Activated T-cell treated with anti-CD3 and anti-CD28 coated beads for 1 hour (primary cell): Measurements from ENCODE around the gene ADIPOR1.
"Not testable (repeated sequence)": the region's sequence is repeated elsewhere in the genome, so short reads cannot be mapped to it uniquely, and the experiment has no call there.

Experiments
- DNase-seq: peaks from one replicate; pipeline ENCODE4 v3.0.0-alpha.2; 2020; ENCODE audit warnings: low read depth

The ADIPOR1 gene

GRCh38 chr1:202957733-202958543, at the start of gene ADIPOR1:
Gene ADIPOR1, minus strand, starts transcription at chr1:202958312. Its CDS starts 7,242 bp downstream, at chr1:202951070.
- peak; percentile 89 for DNase-seq

GRCh38 chr1:203006948-203007871, 49.1 kb upstream of the ADIPOR1 start, which contains the start of gene TMEM183A:
Gene TMEM183A, plus strand, starts transcription at chr1:203007374. Its CDS starts 92 bp downstream, at chr1:203007466.
- peak; percentile 88 for DNase-seq

- not testable (repeated sequence) for DNase-seq
These were observed 47.5 kb upstream of the ADIPOR1 start for GRCh38 chr1:203005395-203006142.

GRCh38 chr1:203002951-203003350, 44.8 kb upstream of the ADIPOR1 start:
- no peak for DNase-seq

GRCh38 chr1:203001986-203002385, 43.9 kb upstream of the ADIPOR1 start:
- DNase-seq: no peak

- DNase-seq: no peak
These were observed 42.3 kb upstream of the ADIPOR1 start for GRCh38 chr1:203000217-203000944.

GRCh38 chr1:202998836-202999750, 41.0 kb upstream of the ADIPOR1 start:
- DNase-seq: peak; percentile 58

- DNase-seq: no peak
These were observed 36.6 kb upstream of the ADIPOR1 start for GRCh38 chr1:202994756-202995155.

- no peak for DNase-seq
These were observed 33.0 kb upstream of the ADIPOR1 start for GRCh38 chr1:202991112-202991511.

- DNase-seq: no peak
These were observed 31.8 kb upstream of the ADIPOR1 start for GRCh38 chr1:202989879-202990278.

GRCh38 chr1:202987922-202988583, 29.9 kb upstream of the ADIPOR1 start:
- no peak for DNase-seq

GRCh38 chr1:202987255-202987654, 29.1 kb upstream of the ADIPOR1 start:
- DNase-seq: no peak

GRCh38 chr1:202986120-202986519, 28.0 kb upstream of the ADIPOR1 start:
- DNase-seq: not testable (repeated sequence)

- no peak for DNase-seq
These were observed 24.8 kb upstream of the ADIPOR1 start for GRCh38 chr1:202982715-202983430.

- no peak for DNase-seq
These were observed 23.8 kb upstream of the ADIPOR1 start for GRCh38 chr1:202981939-202982338.

- DNase-seq: no peak
These were observed 21.3 kb upstream of the ADIPOR1 start for GRCh38 chr1:202979459-202979858.

GRCh38 chr1:202976633-202977032, 18.5 kb upstream of the ADIPOR1 start:
- no peak for DNase-seq

- DNase-seq: no peak
These were observed 16.7 kb upstream of the ADIPOR1 start for GRCh38 chr1:202974856-202975255.

- no peak for DNase-seq
These were observed 13.9 kb upstream of the ADIPOR1 start for GRCh38 chr1:202972046-202972445.
